Measurements from ENCODE around the gene LAGE3. TPM values are rescaled to one million over a fixed set of nuclear protein-coding genes. Genes with fewer than 3 reads are reported as not detected.

Gene LAGE3
- total and polyA plus RNA-seq, 2 donors from 2014 or later: 10.0 to 29.0 TPM

DNA sequence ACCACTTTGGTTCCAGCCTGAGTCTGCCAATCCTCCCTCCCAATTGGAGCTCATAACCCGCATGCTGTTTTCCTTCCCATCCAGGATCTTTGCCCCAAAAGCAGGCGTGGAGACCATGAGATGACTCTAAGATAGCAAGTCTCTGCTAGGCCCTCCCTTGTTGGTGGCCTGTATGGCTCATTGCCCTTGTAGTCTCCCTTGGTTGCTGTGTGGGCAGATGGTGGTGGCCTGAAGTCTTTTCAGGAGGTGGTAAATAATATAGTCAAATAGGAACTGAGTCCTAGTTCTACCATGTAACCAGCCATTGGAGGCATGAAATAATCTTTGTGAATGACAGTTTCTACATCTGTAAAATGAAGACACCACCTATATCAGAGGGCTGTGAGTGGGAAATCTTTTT lies 49.4 kb downstream of the LAGE3 start:
- no peaks in the 10 kb centered on the region for H3K9me3 ChIP-seq (ENCODE audit: control insufficient read depth in 2 of 3, insufficient read depth in 1 of 3, low read length in 3 of 3)
- H3K4me1 ChIP-seq (ENCODE audit: control insufficient read depth in 2 of 3, insufficient read depth in 2 of 3, low read depth in 1 of 3, low read length in 3 of 3): peaks cover 0 to 5% (median 0%) of the 10 kb centered on the region in 3 donors
- peaks cover 0 to 10% (median 2%) of the 10 kb centered on the region in 3 donors for H3K36me3 ChIP-seq (ENCODE audit: control insufficient read depth in 2 of 3, insufficient read depth in 3 of 3, low read length in 3 of 3)
- peak overlapping the region in 1 of 3 donors; percentile 63 for H3K9ac ChIP-seq (ENCODE audit: low read length in 3 of 3)
- TF ChIP-seq, protein P1, sequence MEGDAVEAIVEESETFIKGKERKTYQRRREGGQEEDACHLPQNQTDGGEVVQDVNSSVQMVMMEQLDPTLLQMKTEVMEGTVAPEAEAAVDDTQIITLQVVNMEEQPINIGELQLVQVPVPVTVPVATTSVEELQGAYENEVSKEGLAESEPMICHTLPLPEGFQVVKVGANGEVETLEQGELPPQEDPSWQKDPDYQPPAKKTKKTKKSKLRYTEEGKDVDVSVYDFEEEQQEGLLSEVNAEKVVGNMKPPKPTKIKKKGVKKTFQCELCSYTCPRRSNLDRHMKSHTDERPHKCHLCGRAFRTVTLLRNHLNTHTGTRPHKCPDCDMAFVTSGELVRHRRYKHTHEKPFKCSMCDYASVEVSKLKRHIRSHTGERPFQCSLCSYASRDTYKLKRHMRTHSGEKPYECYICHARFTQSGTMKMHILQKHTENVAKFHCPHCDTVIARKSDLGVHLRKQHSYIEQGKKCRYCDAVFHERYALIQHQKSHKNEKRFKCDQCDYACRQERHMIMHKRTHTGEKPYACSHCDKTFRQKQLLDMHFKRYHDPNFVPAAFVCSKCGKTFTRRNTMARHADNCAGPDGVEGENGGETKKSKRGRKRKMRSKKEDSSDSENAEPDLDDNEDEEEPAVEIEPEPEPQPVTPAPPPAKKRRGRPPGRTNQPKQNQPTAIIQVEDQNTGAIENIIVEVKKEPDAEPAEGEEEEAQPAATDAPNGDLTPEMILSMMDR (IDR thresholded peaks at IDR 0.05; ENCODE audit: borderline replicate concordance, extremely low read depth, insufficient read depth): no peak
- peak overlapping the region in 1 of 2 donors; percentile 9 for H3K27ac ChIP-seq (ENCODE audit: low read depth in 2 of 2, low read length in 2 of 2)
- H3K27me3 ChIP-seq (ENCODE audit: control insufficient read depth, insufficient read depth, low read length): no peaks in the 10 kb centered on the region
- intact Hi-C loops (cut with DNase I): no loop called here
- H3K4me3 ChIP-seq (ENCODE audit: low read length in 3 of 3): peak overlapping the region; percentile 58 to 75 (median 63)
- DNase-seq: no peak
- no peak for FAIRE-seq

DNA sequence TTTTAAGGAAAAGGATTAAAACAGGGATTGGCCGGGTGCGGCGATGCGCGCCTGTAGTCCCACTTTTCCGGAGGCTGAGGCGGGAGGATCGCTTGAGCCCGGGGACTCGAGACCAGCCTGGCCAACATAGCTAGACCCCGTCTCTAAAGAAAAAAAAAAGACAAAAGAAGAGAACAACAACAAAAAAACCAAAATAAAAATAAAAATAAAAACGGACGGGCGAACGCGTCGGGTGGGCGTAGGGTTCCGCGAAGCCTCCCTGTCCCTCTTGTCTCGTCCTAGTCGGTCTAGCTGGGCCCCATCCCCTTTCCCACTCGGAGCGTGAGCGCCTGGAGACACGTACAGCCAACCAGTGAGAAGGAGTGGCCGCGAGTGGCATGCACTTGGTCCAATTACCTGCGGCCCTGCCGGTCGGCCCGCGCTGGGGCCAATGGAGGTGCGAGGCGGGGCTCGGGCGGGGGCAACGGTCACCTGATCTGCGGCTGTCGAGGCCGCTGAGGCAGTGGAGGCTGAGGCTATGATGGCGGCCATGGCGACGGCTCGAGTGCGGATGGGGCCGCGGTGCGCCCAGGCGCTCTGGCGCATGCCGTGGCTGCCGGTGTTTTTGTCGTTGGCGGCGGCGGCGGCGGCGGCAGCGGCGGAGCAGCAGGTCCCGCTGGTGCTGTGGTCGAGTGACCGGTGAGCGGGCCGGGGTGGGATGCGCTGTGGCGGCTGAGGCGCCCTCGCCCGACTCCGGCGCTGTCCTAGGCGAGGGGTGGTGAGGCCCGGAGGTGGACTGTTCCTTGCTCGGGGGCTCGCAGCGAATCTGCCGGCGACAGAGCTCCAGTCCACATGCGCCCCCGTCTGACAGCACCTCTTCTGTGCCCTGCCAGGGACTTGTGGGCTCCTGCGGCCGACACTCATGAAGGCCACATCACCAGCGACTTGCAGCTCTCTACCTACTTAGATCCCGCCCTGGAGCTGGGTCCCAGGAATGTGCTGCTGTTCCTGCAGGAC lies 50.6 kb downstream of the LAGE3 start, which contains the start of gene ATP6AP1:
ATP6AP1 (plus strand) TSS at position 502 of the 996 bp plus-strand sequence; CDS start at position 518, 16 bp downstream.
- peak within 1 kb of the TSS; percentile 40 to 63 (median 41) for H3K9ac ChIP-seq (ENCODE audit: low read length in 3 of 3)
- peak within 1 kb of the TSS; percentile 71 to 89 for H3K27ac ChIP-seq (ENCODE audit: low read depth in 2 of 2, low read length in 2 of 2)
- H3K27me3 ChIP-seq (ENCODE audit: control insufficient read depth, insufficient read depth, low read length): no peaks in the 10 kb centered on the region
- no peaks in the 10 kb centered on the region for H3K9me3 ChIP-seq (ENCODE audit: control insufficient read depth in 2 of 3, insufficient read depth in 1 of 3, low read length in 3 of 3)
- peak; percentile 19 for FAIRE-seq
- H3K36me3 ChIP-seq (ENCODE audit: control insufficient read depth in 2 of 3, insufficient read depth in 3 of 3, low read length in 3 of 3): peaks cover 0 to 5% (median 2%) of the 10 kb centered on the region in 3 donors
- TF ChIP-seq, protein P1 (IDR thresholded peaks at IDR 0.05; ENCODE audit: borderline replicate concordance, extremely low read depth, insufficient read depth): no peak
- peak; percentile 93 to 97 (median 95) for DNase-seq
- peaks cover 0 to 5% (median 0%) of the 10 kb centered on the region in 3 donors for H3K4me1 ChIP-seq (ENCODE audit: control insufficient read depth in 2 of 3, insufficient read depth in 2 of 3, low read depth in 1 of 3, low read length in 3 of 3)
- intact Hi-C loops (cut with DNase I): no loop called here
- peak within 1 kb of the TSS; percentile 58 to 75 (median 63) for H3K4me3 ChIP-seq (ENCODE audit: low read length in 3 of 3)

Small RNA genes within 50 kb of the gene (microRNA-seq; reads per million reads assigned to microRNA genes)
- not detected for gene MIR6858

Other genes starting within 250 kb of the LAGE3 start
- gene OPN1MW3, start 221.7 kb downstream of the LAGE3 start, total RNA-seq: not detected
- gene OPN1MW3, start 221.7 kb downstream of the LAGE3 start, polyA plus RNA-seq (ENCODE audit: insufficient read depth, low read depth, low replicate concordance): not detected
- not detected for gene TEX28, start 184.2 kb downstream of the LAGE3 start, total RNA-seq
- not detected for gene TEX28, start 184.2 kb downstream of the LAGE3 start, polyA plus RNA-seq (ENCODE audit: insufficient read depth, low read depth, low replicate concordance)
- 0.38 TPM for gene TKTL1, start 183.5 kb downstream of the LAGE3 start, total RNA-seq
- 0.30 TPM for gene TKTL1, start 183.5 kb downstream of the LAGE3 start, polyA plus RNA-seq (ENCODE audit: insufficient read depth, low read depth, low replicate concordance)
- 1,036 TPM for gene FLNA, start 104.6 kb downstream of the LAGE3 start, total RNA-seq
- gene FLNA, start 104.6 kb downstream of the LAGE3 start, polyA plus RNA-seq (ENCODE audit: insufficient read depth, low read depth, low replicate concordance): 421 TPM
- gene EMD, start 100.0 kb downstream of the LAGE3 start, total RNA-seq: 79.6 TPM
- 102 TPM for gene EMD, start 100.0 kb downstream of the LAGE3 start, polyA plus RNA-seq (ENCODE audit: insufficient read depth, low read depth, low replicate concordance)
- gene RPL10, start 80.9 kb downstream of the LAGE3 start, total RNA-seq: 2,684 TPM
- gene RPL10, start 80.9 kb downstream of the LAGE3 start, polyA plus RNA-seq (ENCODE audit: insufficient read depth, low read depth, low replicate concordance): 2,858 TPM
- 33.8 TPM for gene DNASE1L1, start 70.0 kb downstream of the LAGE3 start, total RNA-seq
- gene DNASE1L1, start 70.0 kb downstream of the LAGE3 start, polyA plus RNA-seq (ENCODE audit: insufficient read depth, low read depth, low replicate concordance): 28.0 TPM
- 40.2 TPM for gene TAFAZZIN, start 67.7 kb downstream of the LAGE3 start, total RNA-seq
- 33.3 TPM for gene TAFAZZIN, start 67.7 kb downstream of the LAGE3 start, polyA plus RNA-seq (ENCODE audit: insufficient read depth, low read depth, low replicate concordance)
- gene ATP6AP1, start 50.6 kb downstream of the LAGE3 start, total RNA-seq: 121 TPM
- 205 TPM for gene ATP6AP1, start 50.6 kb downstream of the LAGE3 start, polyA plus RNA-seq (ENCODE audit: insufficient read depth, low read depth, low replicate concordance)
- gene GDI1, start 42.1 kb downstream of the LAGE3 start, total RNA-seq: 116 TPM
- gene GDI1, start 42.1 kb downstream of the LAGE3 start, polyA plus RNA-seq (ENCODE audit: insufficient read depth, low read depth, low replicate concordance): 92.5 TPM
- gene FAM50A, start 35.1 kb downstream of the LAGE3 start, total RNA-seq: 46.0 TPM
- 112 TPM for gene FAM50A, start 35.1 kb downstream of the LAGE3 start, polyA plus RNA-seq (ENCODE audit: insufficient read depth, low read depth, low replicate concordance)
- gene PLXNA3, start 21.0 kb downstream of the LAGE3 start, total RNA-seq: 40.5 TPM
- gene PLXNA3, start 21.0 kb downstream of the LAGE3 start, polyA plus RNA-seq (ENCODE audit: insufficient read depth, low read depth, low replicate concordance): 4.9 TPM
- 26.1 TPM for gene UBL4A, start 7.3 kb upstream of the LAGE3 start, total RNA-seq
- 35.2 TPM for gene UBL4A, start 7.3 kb upstream of the LAGE3 start, polyA plus RNA-seq (ENCODE audit: insufficient read depth, low read depth, low replicate concordance)
- gene SLC10A3, start 11.3 kb upstream of the LAGE3 start, total RNA-seq: 27.3 TPM
- gene SLC10A3, start 11.3 kb upstream of the LAGE3 start, polyA plus RNA-seq (ENCODE audit: insufficient read depth, low read depth, low replicate concordance): 19.0 TPM
- gene FAM3A, start 37.0 kb upstream of the LAGE3 start, total RNA-seq: 39.5 TPM
- gene FAM3A, start 37.0 kb upstream of the LAGE3 start, polyA plus RNA-seq (ENCODE audit: insufficient read depth, low read depth, low replicate concordance): 73.4 TPM
- gene G6PD, start 67.6 kb upstream of the LAGE3 start, total RNA-seq: 54.1 TPM
- gene G6PD, start 67.6 kb upstream of the LAGE3 start, polyA plus RNA-seq (ENCODE audit: insufficient read depth, low read depth, low replicate concordance): 34.7 TPM
- gene IKBKG, start 68.3 kb upstream of the LAGE3 start, total RNA-seq: 31.3 TPM
- gene IKBKG, start 68.3 kb upstream of the LAGE3 start, polyA plus RNA-seq (ENCODE audit: insufficient read depth, low read depth, low replicate concordance): 23.3 TPM
- not detected for gene CTAG1A, start 105.9 kb upstream of the LAGE3 start, total RNA-seq
- gene CTAG1A, start 105.9 kb upstream of the LAGE3 start, polyA plus RNA-seq (ENCODE audit: insufficient read depth, low read depth, low replicate concordance): not detected
- not detected for gene CTAG1B, start 140.0 kb upstream of the LAGE3 start, total RNA-seq
- not detected for gene CTAG1B, start 140.0 kb upstream of the LAGE3 start, polyA plus RNA-seq (ENCODE audit: insufficient read depth, low read depth, low replicate concordance)
- 0.28 TPM for gene CTAG2, start 174.3 kb upstream of the LAGE3 start, total RNA-seq
- not detected for gene CTAG2, start 174.3 kb upstream of the LAGE3 start, polyA plus RNA-seq (ENCODE audit: insufficient read depth, low read depth, low replicate concordance)

Data from kidney (tissue), 14 donors.